GM06990 (cell line): ENCODE measurements around the gene PPEF2.

Source experiments
- DNase-seq: peaks from one replicate; pipeline ENCODE4 v3.0.0-alpha.2; 2011; ENCODE audit not compliant: insufficient read length; ENCODE audit errors: extremely low read depth
- H3K27me3 ChIP-seq: replicated peaks from 2 replicates; pipeline ENCODE4 v1.6.0; 2011; ENCODE audit warnings: low read length; ENCODE audit not compliant: control insufficient read depth, insufficient read depth
- H3K36me3 ChIP-seq: 2 replicates; pipeline ENCODE4 v1.5.1; 2011; ENCODE audit warnings: low read length; ENCODE audit not compliant: control insufficient read depth, insufficient read depth
- H3K4me3 ChIP-seq: replicated peaks from 2 replicates; pipeline ENCODE4 v1.5.1; 2011; ENCODE audit warnings: low read depth, mild to moderate bottlenecking, control low read depth, low read length
- CTCF ChIP-seq: IDR thresholded peaks from 2 replicates; pipeline ENCODE4 v1.5.1; 2011; ENCODE audit warnings: low read length, control low read depth, mild to moderate bottlenecking, inconsistent platforms; ENCODE audit not compliant: insufficient read depth, poor library complexity, severe bottlenecking

Gene PPEF2

GRCh38 chr4:75819121-75819520, 83.1 kb downstream of the PPEF2 start:
- TF ChIP-seq CTCF: no peak
- no peak overlapping the region for H3K4me3 ChIP-seq
- H3K27me3 ChIP-seq: no peaks in the 10 kb centered on the region
- H3K36me3 ChIP-seq: peaks cover 6% of the 10 kb centered on the region
- DNase-seq: no peak

GRCh38 chr4:75817901-75818300, 84.4 kb downstream of the PPEF2 start:
- Histone ChIP-seq H3K4me3 (no peak overlapping the region), H3K27me3 (no peaks in the 10 kb centered on the region), H3K36me3 (peaks cover 7% of the 10 kb centered on the region)
- DNase-seq: no peak
- TF ChIP-seq CTCF: no peak
